OCI-LY7 (cell line): ENCODE results near the gene SUPT4H1.

Source experiments
- EZH2phosphoT487 ChIP-seq: fragments of 200-600 bp; sonication (generic); IDR thresholded peaks from 2 replicates; pipeline ENCODE4 v1.6.1; 2018; ENCODE audit warnings: low read depth, borderline replicate concordance, mild to moderate bottlenecking, mixed run types, antibody characterized with exemption, low read length, moderate library complexity, mixed read lengths
- TF ChIP-seq, protein P1 (sequence below): fragments of 200-600 bp; sonication (generic); conservative IDR thresholded peaks from 2 replicates; pipeline ENCODE4 v1.5.1; 2014; ENCODE audit warnings: mild to moderate bottlenecking, antibody characterized with exemption, low read length, moderate library complexity, mixed read lengths

DNA sequence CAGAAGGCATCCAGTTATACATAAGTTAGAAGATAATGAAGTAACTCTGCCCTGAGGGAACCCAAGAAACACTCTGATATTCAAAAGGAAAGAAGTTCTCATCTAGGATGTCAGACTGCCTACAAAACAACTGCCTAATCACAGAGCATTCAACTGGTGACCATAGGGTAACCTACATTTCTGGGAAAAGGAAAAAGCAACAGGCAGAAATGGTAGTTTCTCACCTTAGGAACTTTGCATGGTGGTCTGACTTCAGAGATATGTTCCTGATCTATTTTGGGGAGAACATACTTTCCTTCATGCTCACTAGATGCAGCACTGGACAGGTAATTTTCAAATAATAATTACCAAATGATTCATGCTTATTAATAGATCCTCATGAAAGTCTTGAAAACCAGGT, 48.8 kb upstream of the SUPT4H1 start:
- TF ChIP-seq, protein P1, sequence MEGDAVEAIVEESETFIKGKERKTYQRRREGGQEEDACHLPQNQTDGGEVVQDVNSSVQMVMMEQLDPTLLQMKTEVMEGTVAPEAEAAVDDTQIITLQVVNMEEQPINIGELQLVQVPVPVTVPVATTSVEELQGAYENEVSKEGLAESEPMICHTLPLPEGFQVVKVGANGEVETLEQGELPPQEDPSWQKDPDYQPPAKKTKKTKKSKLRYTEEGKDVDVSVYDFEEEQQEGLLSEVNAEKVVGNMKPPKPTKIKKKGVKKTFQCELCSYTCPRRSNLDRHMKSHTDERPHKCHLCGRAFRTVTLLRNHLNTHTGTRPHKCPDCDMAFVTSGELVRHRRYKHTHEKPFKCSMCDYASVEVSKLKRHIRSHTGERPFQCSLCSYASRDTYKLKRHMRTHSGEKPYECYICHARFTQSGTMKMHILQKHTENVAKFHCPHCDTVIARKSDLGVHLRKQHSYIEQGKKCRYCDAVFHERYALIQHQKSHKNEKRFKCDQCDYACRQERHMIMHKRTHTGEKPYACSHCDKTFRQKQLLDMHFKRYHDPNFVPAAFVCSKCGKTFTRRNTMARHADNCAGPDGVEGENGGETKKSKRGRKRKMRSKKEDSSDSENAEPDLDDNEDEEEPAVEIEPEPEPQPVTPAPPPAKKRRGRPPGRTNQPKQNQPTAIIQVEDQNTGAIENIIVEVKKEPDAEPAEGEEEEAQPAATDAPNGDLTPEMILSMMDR: no peak
- no peak for TF ChIP-seq EZH2phosphoT487
